Brain microvascular endothelial cell (primary cell): ENCODE results near the gene ISG20L2.
"Not testable (repeated sequence)": the region's sequence is repeated elsewhere in the genome, so short reads cannot be mapped to it uniquely, and the experiment has no call there.

Experiments
- DNase-seq: peaks from one replicate; pipeline ENCODE4 v3.0.0-alpha.2; 2020
- H3K27ac ChIP-seq: fragments of 250-450 bp; sonication (Bioruptor Pico); 2 replicates; pipeline ENCODE4 v1.5.1; 2020; ENCODE audit warnings: mild to moderate bottlenecking, moderate library complexity
- H3K27me3 ChIP-seq: fragments of 250-450 bp; sonication (Bioruptor Pico); replicated peaks from 2 replicates; pipeline ENCODE4 v1.5.1; 2020; ENCODE audit warnings: mild to moderate bottlenecking
- H3K36me3 ChIP-seq: fragments of 250-450 bp; sonication (Bioruptor Pico); replicated peaks from 2 replicates; pipeline ENCODE4 v1.5.1; 2020; ENCODE audit warnings: mild to moderate bottlenecking
- H3K4me3 ChIP-seq: 2 replicates; pipeline ENCODE4 v1.5.1; 2011; ENCODE audit warnings: low read depth, mild to moderate bottlenecking, control low read depth, low read length, moderate library complexity
- in situ Hi-C: cut with HindIII; loops from 2 replicates; pipeline ENCODE4 v1.10.0; 2017; ENCODE audit warnings: low sequenced_read_pairs, low pct_ligation_motif_present
- TF ChIP-seq, protein P1 (sequence below): IDR thresholded peaks from 2 replicates; pipeline ENCODE4 v1.5.1; 2011; ENCODE audit warnings: low read depth, mild to moderate bottlenecking, moderate library complexity, low read length, control low read depth, inconsistent platforms; ENCODE audit errors: missing control alignments

Gene ISG20L2

DNA sequence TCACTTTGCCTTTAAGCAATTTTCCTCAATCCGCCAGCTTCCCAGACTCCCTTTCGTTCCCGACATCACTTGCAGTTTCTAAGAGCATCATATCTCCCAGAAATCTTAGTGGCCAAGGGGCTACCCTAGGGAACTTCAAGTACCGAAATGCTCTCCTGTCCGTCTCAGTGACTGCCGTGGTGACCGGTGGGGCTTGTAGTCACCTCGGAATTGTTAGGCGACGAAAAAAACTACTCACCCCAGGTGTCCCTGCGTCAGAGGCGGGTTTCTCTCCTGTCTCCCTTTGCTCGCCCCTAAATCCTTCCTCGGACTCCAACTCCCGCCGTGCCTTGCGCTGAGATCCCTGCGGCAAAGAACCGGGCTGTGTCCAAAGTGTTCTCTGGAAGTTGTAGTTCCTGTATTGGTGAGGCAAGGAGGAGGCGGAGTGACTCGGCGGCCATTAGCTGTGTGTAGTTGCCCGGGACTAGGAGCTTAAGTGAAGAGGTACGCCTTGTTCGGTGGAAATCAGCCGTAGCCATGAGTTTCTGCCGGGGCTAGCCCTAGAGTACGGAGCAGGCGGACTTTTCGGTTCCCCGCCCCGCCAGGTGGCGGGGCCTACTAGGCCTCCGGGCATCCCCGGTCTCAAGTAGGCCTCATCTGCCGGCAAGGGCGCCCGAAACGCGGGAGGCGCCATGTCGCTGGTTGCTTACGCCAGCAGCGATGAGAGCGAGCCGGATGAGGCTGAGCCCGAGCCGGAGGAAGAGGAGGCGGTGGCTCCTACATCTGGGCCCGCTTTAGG is 38.7 kb upstream of the ISG20L2 start, which contains the start of gene PRCC:
PRCC (plus strand) TSS at position 435 of the 778 bp plus-strand sequence; CDS start at position 672, 237 bp downstream.
- Histone ChIP-seq H3K4me3 (peak within 1 kb of the TSS; percentile 95), H3K27me3 (no peaks in the 10 kb centered on the region), H3K27ac (peak within 1 kb of the TSS; percentile 82), H3K36me3 (peaks cover 9% of the 10 kb centered on the region)
- in situ Hi-C loops: no loop called here
- TF ChIP-seq, protein P1, sequence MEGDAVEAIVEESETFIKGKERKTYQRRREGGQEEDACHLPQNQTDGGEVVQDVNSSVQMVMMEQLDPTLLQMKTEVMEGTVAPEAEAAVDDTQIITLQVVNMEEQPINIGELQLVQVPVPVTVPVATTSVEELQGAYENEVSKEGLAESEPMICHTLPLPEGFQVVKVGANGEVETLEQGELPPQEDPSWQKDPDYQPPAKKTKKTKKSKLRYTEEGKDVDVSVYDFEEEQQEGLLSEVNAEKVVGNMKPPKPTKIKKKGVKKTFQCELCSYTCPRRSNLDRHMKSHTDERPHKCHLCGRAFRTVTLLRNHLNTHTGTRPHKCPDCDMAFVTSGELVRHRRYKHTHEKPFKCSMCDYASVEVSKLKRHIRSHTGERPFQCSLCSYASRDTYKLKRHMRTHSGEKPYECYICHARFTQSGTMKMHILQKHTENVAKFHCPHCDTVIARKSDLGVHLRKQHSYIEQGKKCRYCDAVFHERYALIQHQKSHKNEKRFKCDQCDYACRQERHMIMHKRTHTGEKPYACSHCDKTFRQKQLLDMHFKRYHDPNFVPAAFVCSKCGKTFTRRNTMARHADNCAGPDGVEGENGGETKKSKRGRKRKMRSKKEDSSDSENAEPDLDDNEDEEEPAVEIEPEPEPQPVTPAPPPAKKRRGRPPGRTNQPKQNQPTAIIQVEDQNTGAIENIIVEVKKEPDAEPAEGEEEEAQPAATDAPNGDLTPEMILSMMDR: peak; percentile 10
- peak; percentile 100 for DNase-seq

DNA sequence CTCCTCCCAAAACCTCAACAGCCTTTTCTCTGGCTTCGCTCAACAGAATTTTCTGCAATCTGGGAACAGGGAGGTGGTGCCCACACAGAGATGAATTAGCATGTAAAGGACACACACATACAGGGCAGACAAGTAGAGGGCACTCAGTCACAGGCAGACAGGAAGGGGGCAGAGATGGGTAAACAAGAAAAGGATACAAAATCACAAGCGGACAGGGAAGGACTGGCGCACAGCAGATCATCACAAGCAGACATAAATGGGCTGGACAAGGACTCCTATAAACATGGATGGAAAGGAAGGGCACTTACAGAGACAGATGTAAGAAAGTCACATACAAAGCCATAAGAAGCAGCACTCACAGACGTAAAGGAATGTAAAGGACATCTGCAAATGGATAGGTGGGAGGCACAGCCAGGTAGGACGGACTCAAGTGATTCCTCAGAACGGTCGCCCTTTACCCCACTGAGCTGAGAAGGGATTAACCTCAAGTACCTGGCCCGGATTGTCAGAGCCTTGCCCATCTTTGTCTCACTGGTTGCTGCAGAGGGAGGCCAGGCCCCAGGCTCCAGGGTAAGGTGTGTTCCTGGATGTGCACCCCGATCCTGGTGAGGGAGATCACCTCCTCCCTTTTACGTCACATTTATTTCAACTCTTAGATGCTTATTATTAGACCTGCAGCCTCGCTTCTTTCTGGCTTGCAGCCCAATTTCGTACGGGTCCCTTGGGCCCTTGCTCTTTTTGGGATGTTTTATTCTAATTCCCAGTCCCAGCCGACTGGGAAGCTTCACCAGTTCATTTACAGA is 37.9 kb upstream of the ISG20L2 start:
- Histone ChIP-seq H3K36me3 (peaks cover 9% of the 10 kb centered on the region), H3K27me3 (no peaks in the 10 kb centered on the region), H3K27ac (peak overlapping the region; percentile 82), H3K4me3 (peak overlapping the region; percentile 95)
- in situ Hi-C loops: no loop called here
- no peak for DNase-seq
- TF ChIP-seq, protein P1: no peak

DNA sequence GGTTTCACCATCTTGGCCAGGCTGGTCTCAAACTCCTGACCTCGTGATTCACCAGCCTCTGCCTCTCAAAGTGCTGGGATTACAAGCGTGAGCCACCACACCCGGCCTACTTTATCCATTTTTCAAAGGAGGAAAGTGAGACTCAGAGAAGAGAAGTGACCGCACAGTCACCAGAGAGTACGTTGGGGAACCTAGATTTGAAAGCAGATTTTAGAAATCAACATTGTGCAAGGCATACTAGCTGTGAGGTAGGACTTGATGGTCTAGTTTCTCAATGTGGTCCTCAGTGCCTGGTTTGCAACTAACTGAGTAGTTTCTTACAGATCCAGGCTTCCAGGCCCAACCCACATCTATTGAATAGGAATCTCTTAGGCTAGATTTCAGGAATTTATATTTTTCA is 37.1 kb upstream of the ISG20L2 start:
- DNase-seq: no peak
- in situ Hi-C loops: no loop called here
- Histone ChIP-seq H3K27ac (no peak overlapping the region), H3K27me3 (no peaks in the 10 kb centered on the region), H3K36me3 (peaks cover 6% of the 10 kb centered on the region), H3K4me3 (no peak overlapping the region)
- TF ChIP-seq, protein P1: no peak

DNA sequence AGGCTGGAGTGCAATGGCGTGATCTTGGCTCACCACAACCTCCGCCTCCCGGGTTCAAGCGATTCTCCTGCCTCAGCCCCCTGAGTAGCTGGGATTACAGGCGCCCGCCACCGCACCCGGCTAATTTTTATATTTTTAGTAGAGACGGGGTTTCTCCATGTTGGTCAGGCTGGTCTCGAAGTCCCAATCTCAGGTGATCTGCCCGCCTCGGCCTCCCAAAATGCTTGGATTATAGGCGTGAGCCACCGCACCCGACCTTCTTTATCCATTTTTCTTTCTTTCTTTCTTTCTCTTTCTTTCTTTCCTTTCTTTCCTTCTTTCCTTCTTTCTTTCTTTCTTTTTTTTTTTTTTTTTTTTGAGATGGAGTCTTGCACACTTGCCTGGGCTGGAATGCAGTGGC is 36.6 kb upstream of the ISG20L2 start:
- in situ Hi-C loops, DNase-seq, H3K36me3 ChIP-seq, H3K27me3 ChIP-seq, H3K4me3 ChIP-seq, H3K27ac ChIP-seq: not testable (repeated sequence)

DNA sequence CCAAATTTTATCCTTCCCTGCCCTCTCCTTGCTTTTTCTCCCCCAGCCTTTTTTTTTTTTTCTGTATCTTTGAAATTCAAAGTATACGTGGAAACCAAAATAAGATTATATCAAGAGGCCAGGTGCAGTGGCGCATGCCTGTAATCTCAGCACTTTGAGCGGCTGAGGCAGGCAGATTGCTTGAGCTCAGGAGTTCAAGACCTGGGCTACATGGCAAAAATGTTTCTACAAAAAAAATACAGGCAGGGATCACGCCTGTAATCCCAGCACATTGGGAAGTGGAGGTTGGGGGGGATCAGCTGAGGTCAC is 32.2 kb upstream of the ISG20L2 start:
- no peak for DNase-seq
- H3K4me3 ChIP-seq: no peak overlapping the region
- H3K27me3 ChIP-seq: no peaks in the 10 kb centered on the region
- H3K27ac ChIP-seq: no peak overlapping the region
- no peaks in the 10 kb centered on the region for H3K36me3 ChIP-seq
- TF ChIP-seq, protein P1: no peak
- in situ Hi-C loops: no loop called here

DNA sequence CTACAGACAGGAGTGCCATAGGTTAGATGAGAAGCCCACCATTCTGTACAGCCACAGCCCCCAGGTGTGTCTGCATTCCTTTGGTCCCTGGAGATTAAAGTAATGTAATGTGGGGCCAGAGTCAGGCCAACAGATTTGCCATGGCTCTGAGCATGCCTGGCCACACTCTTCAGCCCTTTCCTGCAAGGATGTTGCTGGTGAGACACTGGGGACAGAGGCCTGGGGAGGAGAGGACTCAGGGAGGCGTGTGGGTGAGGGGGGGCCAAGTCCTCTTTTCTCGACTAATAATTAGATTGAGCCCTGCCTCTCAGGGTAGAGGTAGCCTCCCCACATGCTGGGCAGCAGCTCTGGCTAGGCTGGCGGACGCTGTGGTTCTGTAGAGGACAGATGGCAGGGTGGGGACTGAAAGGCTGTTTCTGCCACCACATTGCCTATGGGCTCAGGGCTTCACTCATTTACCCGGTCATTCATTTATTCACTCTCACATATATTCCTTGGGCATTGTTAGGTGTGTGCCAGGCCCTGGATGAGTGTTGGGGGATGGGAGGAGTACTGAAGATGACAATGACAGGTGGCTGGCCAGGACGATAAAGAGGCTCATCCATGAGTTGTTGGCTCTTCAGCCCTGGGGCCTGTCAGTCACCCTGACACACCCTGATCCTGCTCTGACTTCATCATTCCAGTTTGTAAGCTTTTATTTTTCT is 31.7 kb upstream of the ISG20L2 start:
- Histone ChIP-seq H3K36me3 (no peaks in the 10 kb centered on the region), H3K27ac (no peak overlapping the region), H3K4me3 (no peak overlapping the region), H3K27me3 (no peaks in the 10 kb centered on the region)
- in situ Hi-C loops: no loop called here
- TF ChIP-seq, protein P1: no peak
- DNase-seq: no peak

DNA sequence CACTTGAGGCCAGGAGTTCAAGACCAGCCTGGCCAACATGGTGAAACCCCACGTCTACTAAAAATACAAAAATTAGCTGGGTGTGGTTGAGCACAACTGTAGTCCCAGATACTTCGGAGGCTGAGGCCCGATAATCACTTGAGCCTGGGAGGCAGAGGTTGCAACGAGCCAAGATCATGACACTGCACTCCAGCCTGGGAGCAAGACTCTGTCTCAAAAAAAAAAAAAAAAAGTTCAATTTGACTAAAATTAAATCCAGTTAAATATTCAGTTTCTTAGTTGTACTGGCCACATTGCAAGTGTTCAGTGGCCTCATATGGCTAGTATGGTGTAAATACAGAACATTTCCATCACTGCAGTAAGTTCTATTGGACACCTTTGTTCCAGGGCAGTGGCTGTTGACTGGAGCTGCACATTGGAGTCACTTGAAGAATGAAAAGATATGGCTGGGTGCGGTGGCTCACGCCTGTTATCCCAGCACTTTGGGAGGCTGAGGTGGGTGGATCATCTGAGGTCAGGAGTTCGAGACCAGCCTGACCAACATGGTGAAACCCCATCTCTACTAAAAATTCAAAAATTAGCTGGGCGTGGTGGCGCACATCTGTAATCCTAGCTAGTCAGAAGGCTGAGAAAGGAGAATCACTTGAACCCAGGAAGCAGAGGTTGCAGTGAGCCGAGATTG is 29.1 kb upstream of the ISG20L2 start:
- H3K27ac ChIP-seq, H3K36me3 ChIP-seq, H3K27me3 ChIP-seq, in situ Hi-C loops, H3K4me3 ChIP-seq, DNase-seq: not testable (repeated sequence)
